Inflammatory macrophage (primary cell): ENCODE results near the gene TARS2.

ENCODE experiments used
- DNase-seq, 2 donors: peaks; one replicate each; pipeline ENCODE4 v3.0.0-alpha.2; 2020 to 2022

Gene TARS2

DNA sequence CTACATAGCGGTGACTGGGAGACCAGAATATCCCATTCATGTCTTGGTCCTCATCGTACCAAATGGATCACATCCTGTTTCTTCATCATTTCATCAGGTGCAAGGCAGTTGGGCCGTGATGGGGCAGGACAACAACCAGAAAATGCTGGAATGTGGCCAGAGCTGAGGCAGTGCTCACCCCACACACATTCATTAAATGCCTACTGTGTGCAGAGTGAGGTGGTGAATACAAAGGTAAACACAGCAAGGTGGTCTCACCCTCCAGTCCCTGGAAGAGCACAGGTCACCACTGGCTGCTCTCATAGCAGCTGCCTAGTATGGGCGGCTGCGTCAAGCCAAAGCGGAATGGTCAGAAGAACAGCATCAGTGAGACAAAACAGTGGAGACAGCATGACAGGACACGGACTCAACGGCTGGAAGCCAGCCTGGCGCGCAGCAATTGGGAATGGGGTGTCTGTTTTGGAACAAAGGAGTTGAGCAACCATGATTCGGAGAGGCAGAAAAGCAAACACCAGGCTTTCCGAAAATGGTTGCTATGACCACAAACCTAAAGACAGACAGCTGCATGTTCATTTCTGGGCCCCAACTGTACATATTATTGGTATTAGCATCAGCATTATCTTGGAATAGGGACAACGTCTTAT lies 56.4 kb downstream of the TARS2 start:
- no peak for DNase-seq

DNA sequence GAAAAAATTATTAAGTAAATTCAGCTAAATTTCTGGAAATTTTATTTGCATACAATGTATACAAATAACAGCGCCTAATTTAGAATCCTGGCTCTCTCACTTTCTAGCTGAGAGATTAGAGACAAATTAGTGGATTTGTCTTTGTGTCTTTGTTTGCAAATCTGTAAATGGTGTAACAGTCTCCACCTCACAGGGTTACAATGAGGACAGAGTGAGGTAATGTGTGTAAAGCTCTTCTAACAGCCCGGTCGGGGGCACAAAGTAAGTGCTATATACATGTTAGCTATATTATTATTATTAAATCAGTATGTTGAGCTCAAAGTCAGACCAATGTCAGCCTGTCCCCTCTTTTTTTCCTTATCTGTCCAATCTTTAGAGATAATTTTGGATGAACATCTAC lies 57.0 kb downstream of the TARS2 start:
- no peak for DNase-seq

DNA sequence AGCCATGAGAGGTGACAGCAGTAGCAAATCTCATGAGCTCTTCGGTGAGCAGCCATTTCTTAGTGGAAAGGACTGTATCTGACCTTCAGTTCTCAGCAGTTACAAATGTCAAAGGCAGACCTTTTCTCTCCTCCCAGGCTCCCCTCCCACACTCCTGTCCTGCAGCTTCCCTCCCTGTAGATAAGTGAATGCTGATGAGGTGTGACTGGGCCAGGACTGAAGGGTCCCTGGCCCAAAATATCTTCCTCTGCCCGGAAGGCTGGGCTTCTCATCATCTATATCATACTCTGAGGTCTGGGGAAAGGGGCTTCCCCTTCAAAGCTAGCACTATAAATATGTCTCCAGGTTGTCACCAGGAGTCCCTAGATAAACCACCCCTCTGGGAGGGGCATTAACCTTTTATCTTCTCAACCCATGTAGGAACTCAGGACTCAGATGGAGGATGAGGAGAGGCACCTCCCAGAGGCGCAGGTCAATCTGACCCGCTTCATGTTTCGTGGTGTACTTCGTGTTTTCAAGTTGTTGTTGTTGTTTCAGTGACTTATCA lies 58.3 kb downstream of the TARS2 start:
- no peak for DNase-seq

DNA sequence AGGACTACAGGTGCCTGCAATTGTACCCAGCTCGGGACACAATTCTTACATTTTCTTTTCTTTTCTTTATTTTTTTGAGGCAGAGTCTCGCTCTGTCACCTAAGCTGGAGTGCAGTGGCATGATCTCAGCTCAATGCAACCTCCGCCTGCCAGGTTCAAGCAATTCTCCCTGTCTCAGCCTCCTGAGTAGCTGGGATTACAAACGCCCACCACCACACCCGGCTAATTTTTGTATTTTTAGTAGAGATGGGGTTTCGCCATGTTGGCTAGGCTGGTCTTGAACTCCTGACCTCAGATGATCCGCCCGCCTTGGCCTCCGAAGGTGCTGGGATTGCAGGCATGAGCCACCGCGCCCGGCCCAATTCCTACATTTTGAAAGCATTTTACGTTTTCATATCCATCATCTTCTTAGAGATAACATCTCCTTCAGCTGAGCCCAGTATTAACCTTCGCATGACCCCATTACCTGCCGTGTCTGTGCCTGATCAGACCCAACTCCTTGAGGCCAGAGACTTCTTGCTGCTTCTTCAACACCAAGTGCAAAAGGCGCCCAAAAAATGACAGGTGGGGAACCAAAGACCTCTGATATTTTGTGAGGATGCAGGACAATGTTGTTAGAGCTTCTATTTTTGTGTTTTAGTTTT lies 59.2 kb downstream of the TARS2 start:
- DNase-seq, result no peak

DNA sequence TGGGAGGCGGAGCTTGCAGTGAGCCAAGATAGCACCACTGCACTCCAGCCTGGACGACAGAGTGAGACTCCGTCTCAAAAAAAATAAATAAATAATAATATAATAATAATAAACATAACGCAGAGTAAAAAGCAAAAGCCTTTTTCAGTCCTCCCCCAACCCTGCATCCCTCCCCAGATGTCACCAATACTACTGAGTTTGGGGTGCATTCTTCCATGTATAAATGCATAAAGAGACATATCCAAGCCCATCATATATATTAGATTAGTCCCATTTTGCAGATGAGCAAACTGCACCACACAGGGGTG lies 61.1 kb downstream of the TARS2 start:
- DNase-seq, result no peak

DNA sequence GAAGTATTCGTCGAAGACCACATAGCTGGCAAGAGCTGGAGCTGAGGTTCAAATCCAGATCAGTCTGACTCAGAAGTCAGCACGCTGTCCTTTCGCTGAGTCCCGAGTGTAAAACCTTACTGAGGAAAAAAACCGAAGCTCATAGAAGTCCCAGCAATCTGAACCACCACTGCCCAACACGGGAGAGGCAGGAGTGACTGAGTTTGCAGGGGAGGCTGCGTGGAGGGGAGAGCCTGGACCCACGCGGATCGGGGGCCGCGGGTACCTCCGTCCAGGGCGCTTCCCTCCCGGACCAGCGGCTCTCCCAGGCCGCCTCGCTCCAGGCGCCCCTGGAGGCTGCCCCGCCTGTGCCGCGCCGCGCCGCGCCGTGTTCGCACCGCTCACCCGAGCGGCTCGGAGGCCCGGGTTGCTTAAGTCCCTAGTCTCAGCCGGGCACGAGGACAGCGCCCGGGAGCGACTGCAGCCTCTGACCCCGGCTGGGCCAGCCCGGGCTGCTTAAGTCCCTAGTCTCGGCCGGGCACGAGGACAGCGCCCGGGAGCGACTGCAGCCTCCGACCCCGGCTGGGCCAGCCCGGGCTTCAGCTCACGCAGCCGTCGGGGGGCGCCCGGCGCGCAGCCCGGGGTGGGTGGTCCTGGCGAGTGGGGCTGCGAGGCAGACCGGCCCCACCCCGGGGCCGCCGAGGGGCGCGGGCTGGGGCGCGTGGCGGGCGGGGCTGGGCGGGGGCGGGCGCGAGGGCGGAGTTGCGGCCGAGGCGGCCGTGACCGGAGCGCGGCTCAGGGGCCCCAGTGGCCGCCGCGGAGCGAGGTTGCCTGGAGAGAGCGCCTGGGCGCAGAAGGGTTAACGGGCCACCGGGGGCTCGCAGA lies 61.6 kb downstream of the TARS2 start, which contains the start of gene ADAMTSL4:
Gene ADAMTSL4, plus strand, starts transcription at position 777 of the 864 bp plus-strand sequence. CDS start 2,881 bp downstream, outside the sequence.
- DNase-seq, result peak; percentile 83 to 84

DNA sequence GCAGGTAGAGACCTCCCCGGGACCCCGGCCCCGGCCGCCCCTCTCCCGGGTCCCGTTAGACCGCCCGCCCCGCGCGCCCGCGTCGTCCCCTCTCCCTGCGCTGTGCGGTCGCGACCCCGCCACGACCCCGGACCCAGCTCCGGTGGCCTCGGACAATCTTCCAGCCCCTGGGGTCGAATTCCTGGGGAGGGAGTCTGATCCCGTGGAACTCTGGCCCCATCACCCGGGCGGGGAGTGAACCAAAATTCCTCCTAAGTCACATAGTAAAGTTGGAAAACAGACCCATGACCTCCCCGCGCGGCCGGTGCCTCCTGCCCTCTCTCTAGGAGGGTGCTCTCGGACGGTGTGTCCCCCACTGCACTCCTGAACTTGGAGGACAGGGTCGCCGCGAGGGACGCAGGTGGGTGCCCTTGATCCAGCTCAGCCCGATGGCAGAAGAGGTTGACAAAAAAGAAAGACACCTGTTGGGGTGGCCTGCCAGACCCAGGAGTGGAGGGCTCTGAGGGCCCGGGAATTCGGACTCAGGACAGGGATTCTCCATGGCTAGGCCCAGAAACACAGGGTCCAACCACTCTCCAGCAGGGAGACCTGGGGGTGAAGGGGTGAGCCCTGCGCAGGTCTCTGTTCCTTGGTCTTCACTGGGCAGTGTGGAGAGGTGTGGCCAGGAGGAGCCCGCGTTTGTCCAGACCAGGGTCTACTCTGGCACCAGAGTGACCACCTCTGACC lies 62.4 kb downstream of the TARS2 start:
- DNase-seq, result no peak

DNA sequence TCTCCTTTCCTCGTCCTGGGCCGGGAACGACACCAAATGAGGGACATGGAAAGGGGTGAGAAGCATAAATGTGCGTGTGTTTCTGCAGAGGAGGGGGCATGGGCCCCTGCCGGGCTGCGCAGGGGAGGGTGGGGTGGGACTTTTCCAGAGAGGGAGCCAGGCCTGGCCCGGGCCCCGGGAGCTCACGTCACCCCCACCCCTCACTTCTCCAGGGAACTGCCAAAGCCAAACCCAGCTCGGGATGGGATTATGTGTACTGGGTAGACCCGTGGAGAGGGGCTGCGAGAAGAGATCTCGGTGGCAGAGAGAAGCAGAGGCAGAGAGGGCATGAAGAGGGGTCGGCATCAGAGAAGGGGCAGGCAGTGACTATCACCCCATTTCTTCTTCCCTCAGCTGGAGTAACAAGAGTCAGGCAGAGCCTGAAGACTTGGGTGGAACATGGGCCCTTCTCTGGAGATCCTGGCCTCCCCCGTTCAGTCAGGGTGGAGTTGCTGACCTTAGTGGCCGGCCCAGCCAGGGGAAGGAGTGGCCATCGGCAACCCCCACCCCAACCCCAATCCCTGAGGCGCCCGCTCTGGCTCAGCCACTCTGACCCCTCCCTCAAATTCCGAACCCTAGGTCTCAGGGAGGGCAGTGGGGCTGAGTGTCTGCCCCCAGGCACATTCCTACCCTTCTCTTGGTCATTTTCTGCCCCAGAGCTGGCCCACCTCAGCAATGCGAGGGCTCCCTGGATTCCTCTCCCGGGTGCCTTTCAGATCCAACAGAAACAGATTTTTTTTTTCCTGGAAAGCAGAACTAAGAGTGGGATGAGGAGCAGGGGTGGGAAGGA lies 63.2 kb downstream of the TARS2 start:
- DNase-seq, result peak in 1 of 2 donors; percentile 38

DNA sequence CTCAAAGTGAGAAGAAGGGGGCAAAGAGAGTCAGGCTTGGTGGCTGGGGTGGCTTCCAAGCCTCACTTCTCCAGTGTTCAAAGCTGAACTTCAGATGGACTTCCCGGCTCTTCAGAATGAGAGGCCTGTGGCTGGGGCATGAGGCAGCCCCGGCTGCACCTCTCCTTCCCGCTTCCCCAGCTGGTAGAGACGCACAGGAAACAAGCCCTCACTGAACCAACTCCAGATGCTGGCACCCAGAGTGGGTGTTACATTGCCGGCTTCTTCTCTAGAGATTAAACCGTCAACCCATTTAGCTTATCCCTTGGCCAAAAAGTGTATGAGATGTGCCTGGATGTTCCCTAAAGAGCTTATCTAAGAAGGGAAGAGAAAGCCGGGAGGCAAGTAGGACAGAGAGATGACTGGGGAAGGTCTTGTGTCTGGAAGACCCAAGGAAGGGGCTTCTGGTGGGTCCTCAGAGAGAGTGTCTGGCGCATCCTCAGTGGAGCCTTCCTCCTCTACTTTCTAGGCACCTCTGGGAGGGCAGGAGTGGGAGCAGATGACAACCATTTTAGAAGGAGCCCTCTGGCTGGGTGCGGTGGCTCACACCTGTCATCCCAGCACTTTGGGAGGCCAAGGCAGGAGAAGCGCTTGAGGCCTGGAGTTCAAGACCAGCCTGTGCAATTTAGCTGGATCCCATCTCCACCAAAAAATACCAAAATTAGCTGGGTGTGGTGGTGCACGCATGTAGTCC lies 64.0 kb downstream of the TARS2 start:
- DNase-seq, result peak; percentile 57 to 61

DNA sequence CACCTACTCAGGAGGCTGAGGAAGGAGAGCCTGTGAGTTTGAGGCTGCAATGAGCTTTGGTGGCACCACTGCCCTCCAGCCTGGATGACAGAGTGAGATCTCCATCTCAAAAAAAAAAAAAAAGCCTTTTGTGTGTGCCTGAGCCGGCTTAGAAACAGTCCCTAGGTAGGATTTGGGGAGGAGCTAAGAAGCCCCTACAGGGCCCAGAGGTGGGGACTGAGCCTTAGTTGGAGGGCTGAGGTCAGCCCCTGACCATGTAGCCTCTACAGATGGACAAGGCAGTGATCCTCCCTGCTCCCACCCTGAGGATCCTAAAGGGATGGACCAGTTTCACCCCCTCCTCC lies 64.5 kb downstream of the TARS2 start:
- no peak for DNase-seq

DNA sequence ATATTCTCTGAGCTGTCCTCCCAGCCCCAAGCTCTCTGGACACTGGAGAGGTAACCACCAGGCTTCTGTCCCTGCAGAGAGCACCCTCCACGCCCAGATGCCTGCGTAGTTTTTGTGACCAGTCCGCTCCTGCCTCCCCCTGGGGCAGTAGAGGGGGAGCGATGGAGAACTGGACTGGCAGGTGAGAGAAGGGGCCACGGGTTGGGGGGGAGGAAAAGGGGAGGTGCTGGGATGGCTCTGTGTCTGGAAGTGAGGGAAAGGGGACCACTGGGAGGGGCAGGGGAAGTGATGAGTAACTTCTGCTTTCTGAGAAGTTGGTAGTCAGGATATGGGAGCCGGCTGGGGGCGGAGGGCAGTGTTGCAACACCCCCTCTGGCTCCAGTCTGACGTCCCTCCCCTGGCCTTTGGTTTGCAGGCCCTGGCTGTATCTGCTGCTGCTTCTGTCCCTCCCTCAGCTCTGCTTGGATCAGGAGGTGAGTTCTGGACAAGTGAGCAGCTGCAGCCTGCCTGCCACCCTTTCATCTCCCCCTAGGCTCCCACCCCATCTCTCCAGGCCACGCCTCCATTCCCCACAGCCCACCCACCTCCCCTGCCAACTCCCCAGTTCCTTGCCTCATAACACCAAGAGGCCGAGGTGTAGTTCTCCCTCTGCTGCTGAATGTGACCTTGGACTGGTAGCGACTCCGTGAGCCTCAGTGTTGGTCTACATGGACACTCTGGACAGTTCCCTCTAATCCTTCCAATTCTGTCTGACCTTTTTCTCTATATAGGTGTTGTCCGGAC lies 65.1 kb downstream of the TARS2 start:
- DNase-seq, result peak; percentile 96

DNA sequence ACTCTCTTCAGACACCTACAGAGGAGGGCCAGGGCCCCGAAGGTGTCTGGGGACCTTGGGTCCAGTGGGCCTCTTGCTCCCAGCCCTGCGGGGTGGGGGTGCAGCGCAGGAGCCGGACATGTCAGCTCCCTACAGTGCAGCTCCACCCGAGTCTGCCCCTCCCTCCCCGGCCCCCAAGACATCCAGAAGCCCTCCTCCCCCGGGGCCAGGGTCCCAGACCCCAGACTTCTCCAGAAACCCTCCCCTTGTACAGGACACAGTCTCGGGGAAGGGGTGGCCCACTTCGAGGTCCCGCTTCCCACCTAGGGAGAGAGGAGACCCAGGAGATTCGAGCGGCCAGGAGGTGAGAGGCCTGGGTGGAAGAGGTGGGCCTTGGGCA lies 65.7 kb downstream of the TARS2 start:
- no peak for DNase-seq

DNA sequence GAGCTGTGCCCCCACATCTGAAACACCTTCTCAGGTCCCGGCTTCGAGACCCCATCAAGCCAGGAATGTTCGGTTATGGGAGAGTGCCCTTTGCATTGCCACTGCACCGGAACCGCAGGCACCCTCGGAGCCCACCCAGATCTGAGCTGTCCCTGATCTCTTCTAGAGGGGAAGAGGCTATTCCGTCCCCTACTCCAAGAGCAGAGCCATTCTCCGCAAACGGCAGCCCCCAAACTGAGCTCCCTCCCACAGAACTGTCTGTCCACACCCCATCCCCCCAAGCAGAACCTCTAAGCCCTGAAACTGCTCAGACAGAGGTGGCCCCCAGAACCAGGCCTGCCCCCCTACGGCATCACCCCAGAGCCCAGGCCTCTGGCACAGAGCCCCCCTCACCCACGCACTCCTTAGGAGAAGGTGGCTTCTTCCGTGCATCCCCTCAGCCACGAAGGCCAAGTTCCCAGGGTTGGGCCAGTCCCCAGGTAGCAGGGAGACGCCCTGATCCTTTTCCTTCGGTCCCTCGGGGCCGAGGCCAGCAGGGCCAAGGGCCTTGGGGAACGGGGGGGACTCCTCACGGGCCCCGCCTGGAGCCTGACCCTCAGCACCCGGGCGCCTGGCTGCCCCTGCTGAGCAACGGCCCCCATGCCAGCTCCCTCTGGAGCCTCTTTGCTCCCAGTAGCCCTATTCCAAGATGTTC lies 66.3 kb downstream of the TARS2 start:
- no peak for DNase-seq

DNA sequence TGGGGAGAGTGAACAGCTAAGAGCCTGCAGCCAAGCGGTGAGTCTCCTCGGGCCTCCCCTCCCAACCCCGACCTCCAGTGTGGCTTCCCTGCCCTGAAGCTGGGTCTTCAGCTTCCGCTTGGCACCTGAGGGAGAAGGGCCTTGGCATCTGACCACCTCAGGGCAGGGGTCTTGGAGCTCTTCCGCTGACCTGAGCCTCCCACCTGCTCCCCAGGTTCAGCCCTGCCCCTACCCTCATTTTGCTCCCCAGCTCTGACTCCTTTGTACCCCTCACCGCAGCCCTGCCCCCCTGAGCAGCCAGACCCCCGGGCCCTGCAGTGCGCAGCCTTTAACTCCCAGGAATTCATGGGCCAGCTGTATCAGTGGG lies 66.8 kb downstream of the TARS2 start:
- DNase-seq, result no peak

DNA sequence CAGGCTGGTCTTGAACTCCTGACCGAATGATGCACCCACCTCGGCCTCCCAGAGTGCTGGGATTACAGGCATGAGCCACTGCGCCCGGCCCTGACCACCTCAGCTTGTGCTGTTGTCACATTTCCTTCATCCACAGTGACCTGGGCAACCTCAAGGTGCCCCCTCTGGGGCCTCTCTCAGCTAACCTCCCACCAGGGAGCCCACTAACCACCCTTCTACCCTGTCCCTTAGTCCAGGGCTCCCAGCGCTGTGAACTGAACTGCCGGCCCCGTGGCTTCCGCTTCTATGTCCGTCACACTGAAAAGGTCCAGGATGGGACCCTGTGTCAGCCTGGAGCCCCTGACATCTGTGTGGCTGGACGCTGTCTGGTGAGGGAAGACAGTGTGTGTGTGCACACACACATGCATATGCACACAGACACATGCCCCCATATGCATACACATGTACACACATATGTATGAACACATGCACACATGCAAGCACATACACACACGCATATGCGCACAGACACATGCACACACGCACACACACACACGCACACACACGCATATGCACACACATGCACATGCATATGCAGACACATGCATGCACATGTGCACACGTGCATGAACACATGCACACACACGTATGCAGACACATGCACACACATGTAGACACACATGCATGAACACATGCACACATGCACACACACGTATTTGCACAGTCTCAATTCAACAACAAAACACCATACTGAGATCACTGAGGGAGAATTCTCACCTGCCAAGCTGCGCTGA lies 68.2 kb downstream of the TARS2 start:
- no peak for DNase-seq

DNA sequence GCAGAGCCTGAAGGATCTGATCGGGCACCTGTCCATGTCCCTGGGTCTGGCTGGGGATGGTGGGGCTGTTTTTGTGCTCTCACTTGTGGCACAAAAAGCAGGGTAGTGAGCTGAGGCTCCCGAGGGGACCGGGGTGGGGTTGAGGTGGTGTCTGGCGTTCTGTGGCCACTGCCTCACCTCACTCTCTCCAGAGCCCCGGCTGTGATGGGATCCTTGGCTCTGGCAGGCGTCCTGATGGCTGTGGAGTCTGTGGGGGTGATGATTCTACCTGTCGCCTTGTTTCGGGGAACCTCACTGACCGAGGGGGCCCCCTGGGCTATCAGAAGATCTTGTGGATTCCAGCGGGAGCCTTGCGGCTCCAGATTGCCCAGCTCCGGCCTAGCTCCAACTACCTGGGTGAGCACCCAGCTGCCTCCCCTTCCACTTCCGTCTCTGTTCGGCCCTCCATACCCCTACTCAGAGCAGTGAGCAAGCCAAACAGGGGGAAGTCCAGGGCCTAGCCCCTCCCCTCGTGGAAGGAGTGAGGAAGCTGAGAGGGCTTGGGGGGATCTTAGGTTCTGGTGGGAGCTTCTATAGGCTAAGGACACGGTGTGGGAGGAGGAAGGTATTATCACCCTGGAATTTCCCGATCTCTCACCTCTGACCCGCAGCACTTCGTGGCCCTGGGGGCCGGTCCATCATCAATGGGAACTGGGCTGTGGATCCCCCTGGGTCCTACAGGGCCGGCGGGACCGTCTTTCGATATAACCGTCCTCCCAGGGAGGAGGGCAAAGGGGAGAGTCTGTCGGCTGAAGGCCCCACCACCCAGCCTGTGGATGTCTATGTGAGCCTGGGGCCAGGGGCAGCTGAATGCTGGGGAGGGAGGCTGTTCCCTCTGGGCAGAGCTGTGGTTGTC lies 69.0 kb downstream of the TARS2 start:
- DNase-seq, result no peak

DNA sequence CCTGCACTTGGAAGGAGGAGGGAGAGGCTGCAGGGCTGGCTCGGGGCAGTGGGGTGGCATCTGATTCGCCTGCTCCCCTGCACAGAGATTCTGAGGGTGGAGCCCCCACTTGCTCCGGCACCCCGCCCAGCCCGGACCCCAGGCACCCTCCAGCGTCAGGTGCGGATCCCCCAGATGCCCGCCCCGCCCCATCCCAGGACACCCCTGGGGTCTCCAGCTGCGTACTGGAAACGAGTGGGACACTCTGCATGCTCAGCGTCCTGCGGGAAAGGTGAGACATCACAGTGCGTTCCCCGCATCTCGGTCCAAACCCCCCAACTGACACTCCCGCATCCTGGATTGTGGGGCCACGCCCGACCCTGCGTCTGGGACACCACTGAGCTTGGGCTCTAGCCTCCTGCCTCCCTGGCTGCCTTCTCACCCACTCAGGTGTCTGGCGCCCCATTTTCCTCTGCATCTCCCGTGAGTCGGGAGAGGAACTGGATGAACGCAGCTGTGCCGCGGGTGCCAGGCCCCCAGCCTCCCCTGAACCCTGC lies 69.9 kb downstream of the TARS2 start:
- DNase-seq, result no peak
